IMR-90 (cell line): ENCODE data around the gene B4GALT1. TPM values are rescaled to one million over a fixed set of nuclear protein-coding genes. Genes with fewer than 3 reads are reported as not detected.

Experiments
- ATAC-seq: fragments of 200-7000 bp; cut with Tn5 transposase; 2 replicates; pipeline ENCODE4 v1.9.1; 2020; ENCODE audit warnings: low read depth, mild to moderate bottlenecking, moderate library complexity
- BruUV-seq: library from RNA; stranded (reverse); fragments of 400-500 nt; replicated peaks from 2 replicates; lab custom pipeline; 2021; lab: Mats Ljungman, UMichigan
- CTCF ChIA-PET: fragments of 300-600 bp; formaldehyde crosslinking; extraction: SDS; loops from one replicate; lab custom pipeline; 2021; ENCODE audit warnings: antibody characterized with exemption; lab: Yijun Ruan, JAX
- POLR2A ChIA-PET: fragments of 300-600 bp; sonication (Branson Sonifier 250); formaldehyde crosslinking; loops from one replicate; lab custom pipeline; 2022; ENCODE audit warnings: antibody characterized with exemption; ENCODE audit not compliant: unreplicated experiment; lab: Charles Lee
- DNase-seq: peaks from one replicate; pipeline ENCODE4 v3.0.0; 2013
- H2AFZ ChIP-seq: replicated peaks from 2 replicates; pipeline ENCODE3; 2013; ENCODE audit warnings: low read length, mild to moderate bottlenecking; ENCODE audit not compliant: poor library complexity
- H2AK5ac ChIP-seq: 2 replicates; pipeline ENCODE4 v1.6.1; 2013; ENCODE audit warnings: low read depth, low read length, inconsistent platforms
- H2AK9ac ChIP-seq: replicated peaks from 2 replicates; pipeline ENCODE3; 2013; ENCODE audit warnings: mild to moderate bottlenecking, low read depth, low read length, moderate library complexity; ENCODE audit not compliant: poor library complexity
- H2BK120ac ChIP-seq: 2 replicates; pipeline ENCODE4 v1.6.1; 2013; ENCODE audit warnings: low read depth, low read length, inconsistent platforms
- H2BK15ac ChIP-seq: 3 replicates; pipeline ENCODE4 v1.6.1; 2013; ENCODE audit warnings: low read depth, low read length, inconsistent platforms
- H2BK20ac ChIP-seq: 2 replicates; pipeline ENCODE4 v1.6.1; 2013; ENCODE audit warnings: low read depth, mild to moderate bottlenecking, inconsistent platforms, low read length, moderate library complexity
- H2BK5ac ChIP-seq: 2 replicates; pipeline ENCODE4 v1.6.1; 2013; ENCODE audit warnings: mild to moderate bottlenecking, low read depth, low read length, inconsistent platforms; ENCODE audit not compliant: poor library complexity, severe bottlenecking
- H3K14ac ChIP-seq: replicated peaks from 2 replicates; pipeline ENCODE4 v1.6.1; 2013; ENCODE audit warnings: low read depth, low read length, inconsistent platforms
- H3K18ac ChIP-seq: 2 replicates; pipeline ENCODE4 v1.6.1; 2013; ENCODE audit warnings: low read depth, low read length, control low read depth
- H3K23ac ChIP-seq: 2 replicates; pipeline ENCODE4 v1.6.1; 2013; ENCODE audit warnings: low read depth, low read length, inconsistent platforms
- H3K27ac ChIP-seq: 2 replicates; pipeline ENCODE4 v1.5.1; 2013; ENCODE audit warnings: mild to moderate bottlenecking, control low read depth, low read length; ENCODE audit not compliant: insufficient read depth
- H3K27me3 ChIP-seq: 2 replicates; pipeline ENCODE4 v1.6.1; 2013; ENCODE audit warnings: low read length; ENCODE audit not compliant: control insufficient read depth, insufficient read depth
- H3K36me3 ChIP-seq: 2 replicates; pipeline ENCODE4 v1.6.1; 2013; ENCODE audit warnings: low read length, mixed read lengths; ENCODE audit not compliant: control insufficient read depth, insufficient read depth
- H3K4ac ChIP-seq: 2 replicates; pipeline ENCODE4 v1.6.1; 2013; ENCODE audit warnings: low read depth, low read length, inconsistent platforms
- H3K4me1 ChIP-seq: 2 replicates; pipeline ENCODE4 v1.6.1; 2013; ENCODE audit warnings: low read length, mixed read lengths; ENCODE audit not compliant: control insufficient read depth, insufficient read depth
- H3K4me2 ChIP-seq: 2 replicates; pipeline ENCODE4 v1.6.1; 2013; ENCODE audit warnings: low read depth, mild to moderate bottlenecking, control low read depth, low read length, moderate library complexity
- H3K4me3 ChIP-seq: 2 replicates; pipeline ENCODE4 v1.5.1; 2013; ENCODE audit warnings: low read depth, mild to moderate bottlenecking, control low read depth, low read length, moderate library complexity; ENCODE audit not compliant: insufficient read depth
- H3K56ac ChIP-seq: 2 replicates; pipeline ENCODE4 v1.6.1; 2013; ENCODE audit warnings: low read length, inconsistent platforms; ENCODE audit not compliant: insufficient read depth; ENCODE audit errors: extremely low read depth
- H3K79me1 ChIP-seq, 2 experiments: 2 replicates each; pipeline ENCODE4 v1.6.1; 2013; ENCODE audit warnings: low read length in 2 of 2, inconsistent platforms in 1 of 2, low read depth in 1 of 2
- H3K9ac ChIP-seq: 2 replicates; pipeline ENCODE4 v1.6.1; 2013; ENCODE audit warnings: low read depth, low read length, control low read depth
- H3K9me1 ChIP-seq: 2 replicates; pipeline ENCODE4 v1.6.1; 2013; ENCODE audit warnings: low read length, inconsistent platforms; ENCODE audit not compliant: insufficient read depth
- H3K9me3 ChIP-seq: 2 replicates; pipeline ENCODE4 v1.6.1; 2013; ENCODE audit warnings: low read length; ENCODE audit not compliant: control insufficient read depth, insufficient read depth
- H4K20me1 ChIP-seq: 2 replicates; pipeline ENCODE4 v1.6.1; 2013; ENCODE audit warnings: low read length, inconsistent platforms; ENCODE audit not compliant: insufficient read depth
- H4K5ac ChIP-seq: 2 replicates; pipeline ENCODE4 v1.6.1; 2013; ENCODE audit warnings: mild to moderate bottlenecking, low read depth, low read length, control low read depth
- H4K8ac ChIP-seq, 2 experiments: 2 replicates each; pipeline ENCODE4 v1.6.1; 2013; ENCODE audit warnings: low read depth in 2 of 2, low read length in 2 of 2, control low read depth in 1 of 2, inconsistent platforms in 1 of 2
- H4K91ac ChIP-seq: 2 replicates; pipeline ENCODE4 v1.6.1; 2013; ENCODE audit warnings: low read depth, low read length, inconsistent platforms; ENCODE audit not compliant: insufficient read depth
- MXI1 ChIP-seq: IDR thresholded peaks from 2 replicates; pipeline ENCODE4 v1.6.1; 2012; ENCODE audit warnings: low read depth, mild to moderate bottlenecking, low read length, moderate library complexity, borderline replicate concordance
- SMC3 ChIP-seq: fragments of 150-350 bp; IDR thresholded peaks from 2 replicates; pipeline ENCODE4 v1.6.1; 2016; ENCODE audit warnings: low read depth, mild to moderate bottlenecking, antibody characterized with exemption, low read length, moderate library complexity
- WGBS, 2 experiments: methylation state at CpG; one replicate each; pipeline versions ENCODE4 v1.1.5 to v1.1.7; 2013; ENCODE audit warnings: missing lambda C conversion rate in 2 of 2; ENCODE audit not compliant: insufficient read length in 1 of 2; ENCODE audit errors: extremely low coverage in 2 of 2; 5-methylcytosine and 5-hydroxymethylcytosine counted together
- dilution Hi-C: fragments of 300-500 bp; cut with HindIII; formaldehyde crosslinking; loops from one replicate; pipeline ENCODE4 v1.14.3; 2018; ENCODE audit warnings: low sequenced_read_pairs; ENCODE audit not compliant: unreplicated experiment
- in situ Hi-C: fragments of 300-500 bp; cut with MboI; formaldehyde crosslinking; loops from 3 replicates; pipeline ENCODE4 v1.14.3; 2019; ENCODE audit warnings: low sequenced_read_pairs, inconsistent platforms, mixed read lengths
- intact Hi-C: fragments of 100-400 bp; cut with micrococcal nuclease; formaldehyde crosslinking; loops from 2 replicates; pipeline ENCODE4 v1.10.0; 2022
- polyA plus RNA-seq, 3 experiments: library from polyadenylated mRNA; depleted of rRNA; stranded (reverse); fragments of >200 nt; gene quantifications; 2 replicates each; pipeline ENCODE4 v1.2.3, GENCODE V29; 2012; ENCODE audit warnings: low replicate concordance in 1 of 3
- total RNA-seq: library from RNA; depleted of rRNA; stranded (reverse); fragments of >200 nt; gene quantifications from 2 replicates; pipeline ENCODE4 v1.2.3, GENCODE V29; 2012
- TF ChIP-seq, protein P1 (sequence below): fragments of 150-350 bp; IDR thresholded peaks from 2 replicates; pipeline ENCODE4 v1.6.1; 2016; ENCODE audit warnings: low read depth, mild to moderate bottlenecking, low read length, moderate library complexity, borderline replicate concordance
- TF ChIP-seq, protein P2 (sequence below): fragments of 150-350 bp; IDR thresholded peaks from 2 replicates; pipeline ENCODE4 v1.6.1; 2017; ENCODE audit warnings: mild to moderate bottlenecking, antibody characterized with exemption, low read length, low read depth

Gene B4GALT1
- total and polyA plus RNA-seq, 2 of the 4 experiments (the other 2 are of a cell fraction), result 8.8 to 37.8 TPM

- no peak for TF ChIP-seq SMC3
- no peak for TF ChIP-seq MXI1
These were observed 30.1 kb downstream of the B4GALT1 start (continued) for GRCh38 chr9:33136721-33137670.

- H2BK5ac ChIP-seq, result no peak overlapping the region
- peaks cover 39% of the 10 kb centered on the region for H3K9me1 ChIP-seq
- DNase-seq, result peak; percentile 49
- H2AK9ac ChIP-seq, result no peak overlapping the region
- no peak overlapping the region for H3K56ac ChIP-seq
- H2BK15ac ChIP-seq, result no peak overlapping the region
- H3K79me1 ChIP-seq, result peaks cover 48 to 86% of the 10 kb centered on the region in 2 experiments
- H2BK120ac ChIP-seq, result no peak overlapping the region
- H3K9ac ChIP-seq, result no peak overlapping the region
- H3K4me2 ChIP-seq, result no peak overlapping the region
- peaks cover 39% of the 10 kb centered on the region for H4K20me1 ChIP-seq
- intact Hi-C loops (no loop called here), in situ Hi-C loops (no loop called here), dilution Hi-C loops (no loop called here)
- H3K36me3 ChIP-seq, result peaks cover 20% of the 10 kb centered on the region
- WGBS, 2 experiments, result 63% methylated on average over 4 of the region's 8 CpGs; no CpG with 5 or more reads in 1 of the 2 experiments
- H3K23ac ChIP-seq, result no peak overlapping the region
- no TSS peak for BruUV-seq
- H4K91ac ChIP-seq, result no peak overlapping the region
- no peaks in the 10 kb centered on the region for H3K27me3 ChIP-seq
- H3K18ac ChIP-seq, result no peak overlapping the region
- CTCF ChIA-PET, result no interaction called here
- H3K9me3 ChIP-seq, result no peaks in the 10 kb centered on the region
- no peak for TF ChIP-seq MXI1
- TF ChIP-seq, protein P1, sequence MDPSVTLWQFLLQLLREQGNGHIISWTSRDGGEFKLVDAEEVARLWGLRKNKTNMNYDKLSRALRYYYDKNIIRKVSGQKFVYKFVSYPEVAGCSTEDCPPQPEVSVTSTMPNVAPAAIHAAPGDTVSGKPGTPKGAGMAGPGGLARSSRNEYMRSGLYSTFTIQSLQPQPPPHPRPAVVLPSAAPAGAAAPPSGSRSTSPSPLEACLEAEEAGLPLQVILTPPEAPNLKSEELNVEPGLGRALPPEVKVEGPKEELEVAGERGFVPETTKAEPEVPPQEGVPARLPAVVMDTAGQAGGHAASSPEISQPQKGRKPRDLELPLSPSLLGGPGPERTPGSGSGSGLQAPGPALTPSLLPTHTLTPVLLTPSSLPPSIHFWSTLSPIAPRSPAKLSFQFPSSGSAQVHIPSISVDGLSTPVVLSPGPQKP, result no peak
- TF ChIP-seq, protein P2, sequence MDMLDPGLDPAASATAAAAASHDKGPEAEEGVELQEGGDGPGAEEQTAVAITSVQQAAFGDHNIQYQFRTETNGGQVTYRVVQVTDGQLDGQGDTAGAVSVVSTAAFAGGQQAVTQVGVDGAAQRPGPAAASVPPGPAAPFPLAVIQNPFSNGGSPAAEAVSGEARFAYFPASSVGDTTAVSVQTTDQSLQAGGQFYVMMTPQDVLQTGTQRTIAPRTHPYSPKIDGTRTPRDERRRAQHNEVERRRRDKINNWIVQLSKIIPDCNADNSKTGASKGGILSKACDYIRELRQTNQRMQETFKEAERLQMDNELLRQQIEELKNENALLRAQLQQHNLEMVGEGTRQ, result no peak
- peaks cover 16% of the 10 kb centered on the region for H3K4me1 ChIP-seq
- H3K4ac ChIP-seq, result no peak overlapping the region
- H4K5ac ChIP-seq, result no peak overlapping the region
- no peak overlapping the region for H3K27ac ChIP-seq
- H3K14ac ChIP-seq, result no peak overlapping the region
- H4K8ac ChIP-seq, result no peak overlapping the region
- peak overlapping the region; percentile 30; the same call in 1 of the 2 replicates for H2AK5ac ChIP-seq
- H2BK20ac ChIP-seq, result no peak overlapping the region
- no peak overlapping the region for H3K4me3 ChIP-seq
- ATAC-seq, result no peak
- no peak overlapping the region for H2AFZ ChIP-seq
- POLR2A ChIA-PET, result interaction anchor here (0.6 kb wide), 1 partner anchor 23 kb away, joined by 4 read pairs; no protein-coding TSS in a partner anchor
These were observed 31.6 kb downstream of the B4GALT1 start for GRCh38 chr9:33135470-33135958.
